GM23338 (cell line): ENCODE measurements around the gene FRAS1. TPM values are rescaled to one million over a fixed set of nuclear protein-coding genes. Genes with fewer than 3 reads are reported as not detected.

ENCODE experiments used
- ATAC-seq: fragments of 200-7000 bp; cut with Tn5 transposase; 3 replicates; pipeline ENCODE4 v1.9.1; 2020
- DNase-seq: peaks from one replicate; pipeline ENCODE4 v3.0.0-alpha.2; 2015; ENCODE audit warnings: low spot score
- H2AFZ ChIP-seq: fragments of 200-600 bp; sonication (generic); 2 replicates; pipeline ENCODE4 v1.8.0; 2016; ENCODE audit warnings: antibody characterized with exemption, mild to moderate bottlenecking, moderate library complexity
- H3F3A ChIP-seq: fragments of 200-600 bp; sonication (generic); replicated peaks from 2 replicates; pipeline ENCODE4 v1.8.0; 2017; ENCODE audit warnings: antibody characterized with exemption, mixed run types, low read depth
- H3K27ac ChIP-seq: fragments of 200-600 bp; sonication (generic); 2 replicates; pipeline ENCODE4 v1.6.1; 2016; ENCODE audit warnings: low read depth
- H3K27me3 ChIP-seq: fragments of 200-600 bp; sonication (generic); 2 replicates; pipeline ENCODE4 v1.8.0; 2016; ENCODE audit warnings: mild to moderate bottlenecking, mixed run types, moderate library complexity; ENCODE audit not compliant: insufficient read depth
- H3K36me3 ChIP-seq: fragments of 200-600 bp; sonication (generic); 2 replicates; pipeline ENCODE4 v1.8.0; 2016; ENCODE audit warnings: mild to moderate bottlenecking; ENCODE audit not compliant: insufficient read depth
- H3K4me1 ChIP-seq: fragments of 200-600 bp; sonication (generic); 2 replicates; pipeline ENCODE4 v1.8.0; 2016; ENCODE audit warnings: mild to moderate bottlenecking, moderate library complexity; ENCODE audit not compliant: insufficient read depth
- H3K4me2 ChIP-seq: fragments of 200-600 bp; sonication (generic); 2 replicates; pipeline ENCODE4 v1.7.1; 2017; ENCODE audit warnings: mixed run types
- H3K4me3 ChIP-seq: fragments of 200-600 bp; sonication (generic); 2 replicates; pipeline ENCODE4 v1.6.1; 2016; ENCODE audit warnings: mixed run types
- H3K79me2 ChIP-seq: fragments of 200-600 bp; sonication (generic); replicated peaks from 2 replicates; pipeline ENCODE4 v1.8.0; 2017; ENCODE audit warnings: mild to moderate bottlenecking; ENCODE audit not compliant: insufficient read depth
- H3K9me2 ChIP-seq: fragments of 200-600 bp; sonication (generic); 2 replicates; pipeline ENCODE4 v1.8.0; 2017; ENCODE audit not compliant: insufficient read depth
- H4K20me1 ChIP-seq: fragments of 200-600 bp; sonication (generic); replicated peaks from 2 replicates; pipeline ENCODE4 v1.8.0; 2017; ENCODE audit warnings: mild to moderate bottlenecking; ENCODE audit not compliant: insufficient read depth
- H3K27ac Mint-ChIP-seq: 2 replicates; pipeline ENCODE4 v1.8.0; 2020; ENCODE audit warnings: inconsistent platforms, mild to moderate bottlenecking, moderate library complexity, mixed read lengths
- H3K27me3 Mint-ChIP-seq: 3 replicates; pipeline ENCODE4 v1.8.0; 2022; ENCODE audit warnings: low read depth, mild to moderate bottlenecking, moderate library complexity, mixed read lengths, inconsistent platforms; ENCODE audit not compliant: insufficient read depth, poor library complexity
- H3K36me3 Mint-ChIP-seq: 3 replicates; pipeline ENCODE4 v1.8.0; 2021; ENCODE audit warnings: low read depth, mild to moderate bottlenecking, inconsistent platforms, moderate library complexity, mixed read lengths
- H3K4me1 Mint-ChIP-seq: 3 replicates; pipeline ENCODE4 v1.8.0; 2020; ENCODE audit warnings: mild to moderate bottlenecking, inconsistent platforms, mixed read lengths
- H3K4me3 Mint-ChIP-seq: 3 replicates; pipeline ENCODE4 v1.8.0; 2021; ENCODE audit warnings: moderate library complexity, mild to moderate bottlenecking, inconsistent platforms, mixed read lengths
- H3K9me3 Mint-ChIP-seq: 3 replicates; pipeline ENCODE4 v1.8.0; 2020; ENCODE audit warnings: moderate library complexity, mild to moderate bottlenecking, inconsistent platforms, mixed read lengths
- CREB1 ChIP-seq: fragments of 250-450 bp; sonication (Bioruptor Pico); IDR thresholded peaks from 2 replicates; pipeline ENCODE4 v1.5.0; 2020; ENCODE audit warnings: low read depth, mild to moderate bottlenecking, moderate library complexity
- CTCF ChIP-seq, 2 experiments: fragments of 200-600 bp in 1 of 2; sonication (generic) in 1 of 2; conservative IDR thresholded peaks; 2 replicates each; pipeline versions ENCODE4 v1.5.1 to v1.6.1; 2016 to 2017; ENCODE audit warnings: antibody characterized with exemption in 2 of 2, low read depth in 2 of 2, mild to moderate bottlenecking in 2 of 2, moderate library complexity in 1 of 2
- ETS1 ChIP-seq: IDR thresholded peaks from 2 replicates; pipeline ENCODE4 v1.6.1; 2016; ENCODE audit warnings: antibody characterized with exemption
- EZH2 ChIP-seq: fragments of 200-600 bp; sonication (generic); IDR thresholded peaks from one replicate; pipeline ENCODE4 v1.8.0; 2017; ENCODE audit warnings: antibody characterized with exemption, mild to moderate bottlenecking, low read depth; ENCODE audit not compliant: unreplicated experiment
- JUNB ChIP-seq: IDR thresholded peaks from one replicate; pipeline ENCODE4 v1.6.1; 2016; ENCODE audit warnings: antibody characterized with exemption; ENCODE audit not compliant: unreplicated experiment
- NANOG ChIP-seq: IDR thresholded peaks from 2 replicates; pipeline ENCODE4 v1.6.1; 2016; ENCODE audit warnings: antibody characterized with exemption, borderline replicate concordance
- POLR2AphosphoS5 ChIP-seq: IDR thresholded peaks from 2 replicates; pipeline ENCODE4 v1.6.1; 2016; ENCODE audit warnings: antibody characterized with exemption, low read depth
- REST ChIP-seq: IDR thresholded peaks from one replicate; pipeline ENCODE4 v1.6.1; 2018; ENCODE audit warnings: antibody characterized with exemption; ENCODE audit not compliant: unreplicated experiment
- STAT1 ChIP-seq: IDR thresholded peaks from one replicate; pipeline ENCODE4 v1.6.1; 2016; ENCODE audit warnings: antibody characterized with exemption; ENCODE audit not compliant: unreplicated experiment
- ZNF114 ChIP-seq: fragments of 250-450 bp; sonication (Bioruptor Pico); IDR thresholded peaks from 2 replicates; pipeline ENCODE4 v1.5.0; 2020; ENCODE audit warnings: mild to moderate bottlenecking, moderate library complexity
- ZNF331 ChIP-seq: fragments of 250-450 bp; sonication (Bioruptor Pico); IDR thresholded peaks from 2 replicates; pipeline ENCODE4 v1.5.0; 2020; ENCODE audit warnings: low read depth, mild to moderate bottlenecking, moderate library complexity
- polyA plus RNA-seq: library from polyadenylated mRNA; unstranded; fragments of >200 nt; fragmentation: Nextera tagmentation; extraction: Ambion mirVana; gene quantifications from 2 replicates; pipeline ENCODE4 v1.2.1, GENCODE V29; 2016
- total RNA-seq: library from RNA; depleted of rRNA; stranded (reverse); fragments of >200 nt; shearing (Covaris generic); gene quantifications from 2 replicates; pipeline ENCODE4 v1.2.3, GENCODE V29; 2014

The FRAS1 gene
- total and polyA plus RNA-seq, 2 experiments from 2014 or later: 12.4 to 108 TPM

GRCh38 chr4:78481180-78481579 is 424.1 kb downstream of the FRAS1 start (continued):
- TF ChIP-seq CTCF (conservative IDR thresholded peaks at IDR 0.05; ENCODE audit: low read depth in 2 of 2): no peak

- Histone ChIP-seq H3K36me3 (peaks cover 33% of the 10 kb centered on the region), H3K9me2 (no peaks in the 10 kb centered on the region), H3K4me3 (no peak overlapping the region), H2AFZ (no peak overlapping the region), H4K20me1 (no peaks in the 10 kb centered on the region), H3K27ac (no peak overlapping the region), H3F3A (no peaks in the 10 kb centered on the region), H3K27me3 (no peaks in the 10 kb centered on the region), H3K79me2 (no peaks in the 10 kb centered on the region), H3K4me1 (no peaks in the 10 kb centered on the region), H3K4me2 (no peak overlapping the region)
- Mint-ChIP-seq H3K27ac (no peak overlapping the region), H3K27me3 (no peaks in the 10 kb centered on the region), H3K9me3 (no peaks in the 10 kb centered on the region), H3K4me1 (no peaks in the 10 kb centered on the region), H3K36me3 (peaks cover 21% of the 10 kb centered on the region), H3K4me3 (no peak overlapping the region)
- TF ChIP-seq POLR2AphosphoS5 (no peak), ETS1 (no peak), REST (no peak), NANOG (no peak), CREB1 (CRISPR knock-in tag) (no peak), EZH2 (no peak)
- no peak for ATAC-seq
- DNase-seq: no peak
Observed at GRCh38 chr4:78482281-78482680, 425.2 kb downstream of the FRAS1 start.

GRCh38 chr4:78483811-78484210 is 426.7 kb downstream of the FRAS1 start:
- H3K27me3 Mint-ChIP-seq: no peaks in the 10 kb centered on the region
- no peak overlapping the region for H3K4me3 Mint-ChIP-seq
- ATAC-seq (no peak), DNase-seq (no peak)
- no peak overlapping the region for H3K27ac Mint-ChIP-seq
- H3K27ac ChIP-seq: no peak overlapping the region
- H3K4me1 Mint-ChIP-seq: no peaks in the 10 kb centered on the region
- no peaks in the 10 kb centered on the region for H3K27me3 ChIP-seq
- H3F3A ChIP-seq: no peaks in the 10 kb centered on the region
- H2AFZ ChIP-seq: no peak overlapping the region
- H3K4me1 ChIP-seq: no peaks in the 10 kb centered on the region
- no peaks in the 10 kb centered on the region; the same call in 1 of the 2 replicates for H4K20me1 ChIP-seq
- no peak overlapping the region for H3K4me3 ChIP-seq
- TF ChIP-seq STAT1 (no peak), EZH2 (no peak), ZNF331 (CRISPR knock-in tag) (no peak), NANOG (no peak), REST (no peak), CREB1 (CRISPR knock-in tag) (no peak), POLR2AphosphoS5 (no peak), ZNF114 (CRISPR knock-in tag) (no peak), ETS1 (no peak), JUNB (no peak)
- no peaks in the 10 kb centered on the region for H3K79me2 ChIP-seq
- peaks cover 19% of the 10 kb centered on the region for H3K36me3 ChIP-seq
- H3K4me2 ChIP-seq: no peak overlapping the region
- no peaks in the 10 kb centered on the region for H3K9me3 Mint-ChIP-seq
- H3K9me2 ChIP-seq: no peaks in the 10 kb centered on the region
- H3K36me3 Mint-ChIP-seq: peaks cover 22% of the 10 kb centered on the region
